NCI-H1417 treated with DMSO at 0.1 percent for 48 hours (cell line): ENCODE measurements around the gene ANK2.

Experiments
- DNase-seq: peaks from one replicate; lab custom pipeline; 2025; lab: John Stamatoyannopoulos, UW

The ANK2 gene

DNA sequence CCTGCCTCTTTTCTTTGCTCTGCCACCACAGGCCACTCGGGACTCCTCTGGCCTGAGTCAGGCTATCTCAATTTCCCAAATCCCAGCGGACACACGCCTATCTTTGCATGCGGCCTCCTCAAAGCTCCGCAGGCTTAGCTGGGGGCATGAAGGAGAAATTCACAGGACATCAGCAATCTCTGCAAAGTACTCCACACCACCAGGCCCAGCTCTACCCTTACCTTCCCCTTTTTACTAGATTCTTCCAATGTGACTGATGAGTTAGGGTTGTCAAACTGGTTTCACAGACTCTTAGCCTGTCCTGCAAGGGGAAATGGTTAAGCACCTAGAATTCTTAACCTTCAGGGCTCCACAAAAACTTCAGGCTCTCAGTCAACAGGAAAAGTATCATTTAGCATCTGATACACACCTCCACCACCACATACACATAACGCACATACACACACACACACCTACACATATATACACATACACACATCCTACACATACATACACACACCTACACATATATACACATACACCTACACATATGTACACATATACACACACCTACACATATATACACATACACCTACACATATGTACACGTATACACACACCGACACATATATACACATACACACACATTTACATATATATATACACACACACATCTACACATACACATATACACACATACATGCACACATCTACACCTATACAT is 349.1 kb downstream of the ANK2 start:
- DNase-seq = no peak

DNA sequence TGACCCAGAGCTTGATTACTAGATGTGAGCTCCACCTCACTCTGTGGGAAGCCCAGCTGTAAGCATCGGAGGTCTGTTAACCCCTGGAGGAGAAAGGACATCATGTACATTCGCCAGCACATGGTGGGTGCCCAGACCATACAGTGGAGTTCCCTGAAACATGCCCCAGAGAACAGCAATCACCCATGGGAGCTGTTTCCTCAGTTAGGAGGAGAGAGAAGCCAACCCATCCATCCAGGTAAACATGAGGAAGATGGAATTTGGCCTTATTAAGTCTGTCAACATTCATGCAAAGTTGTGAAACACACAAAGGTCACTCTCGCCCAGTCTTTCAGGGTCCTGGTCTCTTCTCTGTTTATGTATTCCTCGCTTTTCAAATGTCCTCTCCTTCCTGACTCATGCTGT is 354.7 kb downstream of the ANK2 start:
- no peak for DNase-seq

DNA sequence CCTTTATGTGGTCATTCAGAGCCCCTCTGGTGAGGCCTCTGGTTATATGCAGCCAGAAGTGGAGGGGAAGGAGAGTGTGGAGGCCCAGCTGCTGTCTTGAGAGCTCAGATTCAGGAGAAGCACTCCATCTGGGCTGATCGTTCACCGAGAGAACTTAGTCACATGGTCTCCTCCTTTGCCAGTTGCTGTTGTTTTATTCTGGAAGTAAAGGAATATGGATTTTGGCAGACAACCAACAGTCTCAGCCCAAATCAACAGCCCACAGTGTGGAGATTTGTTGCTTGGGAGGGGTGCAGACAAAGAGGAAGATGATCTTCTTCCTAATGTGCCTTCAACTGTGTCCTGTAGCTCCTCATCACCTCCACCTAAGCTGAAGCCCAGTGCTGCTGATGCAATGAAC is 355.4 kb downstream of the ANK2 start:
- no peak for DNase-seq

DNA sequence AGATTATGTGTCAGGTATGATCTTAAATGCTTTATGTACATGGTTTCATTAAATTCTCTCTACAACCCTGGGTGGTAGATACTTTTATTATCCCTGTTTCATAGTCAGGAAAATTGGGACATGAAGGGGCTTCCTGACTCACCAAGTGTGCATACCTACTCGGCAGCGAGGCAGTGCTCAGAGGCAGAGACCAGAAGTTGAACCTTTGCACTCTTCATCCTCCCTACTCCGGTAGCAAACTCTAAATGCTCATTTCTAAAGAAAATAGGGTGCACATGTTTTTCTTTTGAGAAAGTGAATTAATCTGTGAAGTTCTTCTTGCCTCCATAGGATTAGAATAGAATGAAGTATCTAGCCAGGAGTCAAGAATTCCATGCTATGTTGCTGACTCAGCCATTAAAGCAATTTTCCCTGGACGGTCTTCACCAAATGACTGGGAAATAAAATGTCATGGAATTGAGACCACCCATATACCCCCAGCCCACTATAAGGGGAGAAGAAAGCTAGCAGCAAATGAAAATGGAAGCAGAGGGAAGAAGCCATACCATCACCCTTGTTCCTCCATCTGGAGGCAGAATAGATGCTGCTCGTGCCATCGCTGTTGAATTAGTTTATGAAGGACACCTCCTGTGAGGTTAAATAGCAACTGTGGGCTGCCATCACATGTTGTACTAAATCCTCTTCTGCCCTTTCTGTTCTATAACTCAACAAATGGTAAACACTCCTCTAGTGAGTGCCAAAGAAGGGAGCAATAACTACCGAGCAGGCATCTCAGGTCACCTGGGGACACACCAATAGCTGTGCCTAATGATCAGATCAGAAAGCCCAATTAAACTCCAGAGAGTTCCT is 356.6 kb downstream of the ANK2 start:
- DNase-seq = no peak

DNA sequence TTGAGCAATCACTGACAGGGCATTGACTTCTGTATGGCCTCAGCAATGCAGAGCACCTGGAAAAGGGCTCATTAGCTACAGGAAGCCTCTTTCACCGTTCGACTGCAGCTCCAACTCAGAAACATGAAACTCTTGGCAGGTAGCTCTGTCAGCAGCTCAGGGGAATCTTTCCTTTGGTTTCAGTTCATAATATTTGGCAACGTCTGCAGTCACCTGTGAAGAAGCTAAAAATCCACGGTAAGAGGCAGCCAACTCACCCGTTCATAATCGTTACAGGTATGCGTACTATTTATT is 357.2 kb downstream of the ANK2 start:
- no peak for DNase-seq

DNA sequence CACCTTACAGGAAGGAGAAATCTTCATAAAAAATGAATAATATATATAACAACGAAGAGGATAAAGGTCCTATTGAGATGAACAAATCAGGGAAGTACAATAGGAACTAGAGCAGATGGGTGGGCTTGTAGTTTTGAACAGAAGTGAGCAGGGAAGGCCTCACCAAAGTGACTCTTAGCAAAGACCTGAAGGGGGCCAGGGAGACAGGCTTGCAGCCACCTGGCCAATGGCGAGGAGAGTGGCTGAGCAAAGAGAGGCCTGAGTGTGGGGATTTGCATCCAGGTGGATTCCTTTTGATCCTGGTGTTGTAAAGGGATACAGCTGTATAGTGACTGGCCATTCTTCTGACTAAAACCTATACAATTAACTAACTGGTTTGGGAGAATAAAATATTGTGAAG is 358.0 kb downstream of the ANK2 start:
- DNase-seq = no peak

DNA sequence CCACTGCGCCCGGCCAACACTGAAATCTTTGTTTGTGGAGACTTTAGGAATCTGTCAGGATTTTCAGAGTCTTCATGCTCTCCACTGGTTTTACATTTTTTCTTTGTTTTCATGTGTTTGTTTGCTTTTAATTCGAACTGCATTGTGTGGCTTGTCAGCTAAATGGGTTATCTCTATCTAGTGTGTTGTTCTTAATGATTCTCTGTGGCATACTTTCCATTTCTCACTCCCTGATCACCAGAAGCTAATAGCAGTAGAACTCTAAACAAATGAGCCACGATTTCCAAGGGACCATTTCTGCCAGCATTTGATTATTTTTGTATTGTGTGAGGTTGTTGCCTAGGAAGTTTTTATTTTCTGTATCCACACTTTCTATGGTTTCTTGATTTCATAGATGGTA is 359.7 kb downstream of the ANK2 start:
- no peak for DNase-seq

DNA sequence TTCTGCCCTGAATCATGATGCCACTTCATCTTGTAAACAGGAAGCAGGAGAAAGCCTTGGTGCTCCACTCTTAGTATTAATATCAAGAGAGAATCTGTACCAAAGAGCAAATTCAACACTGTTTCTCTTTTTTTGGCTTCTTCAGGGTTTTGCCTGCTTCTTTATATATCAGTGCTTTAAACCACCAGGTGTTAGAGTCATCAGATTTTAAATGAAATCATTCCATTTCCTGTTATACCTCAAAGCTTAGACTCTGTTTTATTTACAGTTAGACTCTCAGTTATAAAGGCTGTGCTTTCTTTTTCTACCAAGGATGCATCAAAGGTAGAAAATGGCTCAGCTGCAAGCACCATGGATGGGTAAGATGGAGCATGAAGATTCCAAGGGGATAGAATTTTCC is 361.2 kb downstream of the ANK2 start:
- no peak for DNase-seq

DNA sequence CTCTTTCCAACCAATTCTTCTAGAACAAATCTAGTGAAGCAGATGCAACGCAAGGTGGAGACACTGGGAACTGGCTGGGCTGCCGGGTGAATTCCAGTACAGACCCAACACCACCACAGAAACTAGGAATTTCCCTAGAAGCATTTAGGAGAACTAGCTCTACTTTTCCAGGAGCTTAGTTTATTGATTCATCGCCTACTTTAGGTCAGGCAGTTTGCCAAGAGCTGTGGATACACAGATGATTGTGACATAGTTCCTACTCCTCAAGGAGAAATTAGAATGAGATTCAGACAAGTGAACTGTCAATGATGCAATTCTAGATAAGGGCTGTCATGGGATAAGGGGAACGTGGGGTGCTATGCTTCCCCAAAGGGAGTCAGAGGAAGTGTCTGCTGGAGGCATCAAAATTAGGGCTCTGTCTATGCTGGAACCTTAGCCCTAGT is 362.1 kb downstream of the ANK2 start:
- no peak for DNase-seq

DNA sequence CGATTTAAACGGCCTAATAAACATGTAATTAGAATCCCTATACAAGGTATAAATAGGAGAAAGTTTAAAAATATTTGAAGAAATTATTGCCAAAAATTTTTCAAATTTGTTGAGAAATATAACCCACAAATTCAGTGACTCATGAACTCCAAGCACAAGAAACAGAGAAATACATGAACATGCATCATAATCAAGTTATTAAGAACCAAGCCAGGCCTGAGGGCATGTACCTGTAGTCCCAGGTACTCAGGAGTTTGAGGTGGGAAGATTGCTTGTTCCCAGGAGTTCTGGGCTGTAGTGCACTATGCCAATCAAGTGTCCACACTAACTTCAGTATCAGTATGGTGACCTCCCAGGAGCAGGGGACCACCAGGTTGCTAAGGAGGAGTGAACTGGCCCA is 370.2 kb downstream of the ANK2 start:
- no peak for DNase-seq

DNA sequence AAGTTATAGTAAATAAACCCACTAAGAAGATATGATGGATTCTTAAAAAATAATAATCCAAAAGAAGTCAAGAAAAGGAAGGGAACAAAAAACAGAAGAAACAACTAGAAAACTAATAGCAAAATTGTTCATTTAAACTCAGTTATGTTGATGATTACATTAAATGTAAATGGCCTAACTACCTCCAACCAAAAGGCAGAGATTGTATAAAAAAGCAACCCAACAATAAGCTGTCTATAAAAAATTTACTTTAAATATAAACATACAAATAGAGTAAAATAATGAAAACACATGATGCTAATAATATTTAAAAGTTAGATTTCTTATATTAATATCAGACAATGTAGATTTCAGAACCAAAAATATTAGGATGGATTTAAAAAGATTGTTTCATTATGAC is 371.5 kb downstream of the ANK2 start:
- DNase-seq = no peak

DNA sequence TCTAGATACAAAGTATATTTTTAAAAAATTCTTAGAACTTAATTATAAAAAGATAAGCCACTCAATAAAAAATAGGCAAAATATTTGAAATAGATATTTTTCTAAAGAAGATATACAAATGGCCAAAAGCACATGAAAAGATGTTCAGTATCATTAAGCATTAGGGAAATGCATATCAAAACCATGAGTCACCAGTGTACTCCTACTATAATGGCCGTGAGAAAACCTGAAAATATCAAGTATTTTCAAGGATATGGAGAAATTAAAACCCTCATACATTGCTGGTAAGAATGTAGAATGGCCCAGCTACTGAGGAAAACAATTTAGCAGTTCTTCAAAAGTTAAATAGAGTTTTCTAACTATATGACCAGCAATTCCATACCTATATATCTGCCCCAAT is 374.2 kb downstream of the ANK2 start:
- DNase-seq = no peak

DNA sequence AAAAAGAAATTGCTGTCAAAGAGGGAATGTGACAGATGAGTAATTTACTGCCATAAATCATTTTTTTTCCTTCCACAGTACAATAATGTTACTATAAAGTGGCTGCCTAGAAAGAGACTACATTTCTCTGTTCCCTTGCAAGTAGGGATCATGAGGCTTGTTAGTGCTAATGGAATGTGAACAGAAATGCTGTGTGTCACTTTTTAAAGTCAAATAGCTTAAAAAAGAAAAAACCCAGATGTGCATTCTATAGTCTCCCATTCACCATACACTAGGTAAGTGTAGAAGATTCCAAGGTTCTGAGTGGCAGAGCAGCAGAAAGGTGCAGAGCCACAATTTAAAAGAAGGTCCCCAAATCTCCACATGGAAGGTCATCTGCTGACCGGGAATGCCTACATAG is 383.7 kb downstream of the ANK2 start:
- DNase-seq = no peak
